ENCODE results near the gene CHCHD1.

DNA sequence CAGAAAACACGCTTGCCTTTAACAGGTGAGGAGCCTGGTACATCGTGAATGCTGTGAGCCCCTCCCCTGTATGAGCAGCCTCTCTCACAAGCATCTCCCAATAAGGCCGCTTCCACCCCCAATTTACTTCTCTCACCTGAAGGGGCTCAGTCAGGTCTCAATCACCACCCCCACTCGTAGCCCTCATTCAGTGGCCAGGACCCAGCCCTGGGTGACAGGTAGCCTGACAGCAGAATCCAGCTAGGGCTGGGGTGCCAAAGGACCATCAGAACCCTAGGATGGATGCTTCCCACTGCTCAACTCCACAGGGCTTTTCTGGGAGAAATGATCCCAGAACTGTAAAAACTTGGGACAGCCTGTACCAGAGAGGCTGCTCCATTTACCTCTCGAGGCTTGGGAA, 36.0 kb downstream of the CHCHD1 start:
- TF ChIP-seq, protein P1, sequence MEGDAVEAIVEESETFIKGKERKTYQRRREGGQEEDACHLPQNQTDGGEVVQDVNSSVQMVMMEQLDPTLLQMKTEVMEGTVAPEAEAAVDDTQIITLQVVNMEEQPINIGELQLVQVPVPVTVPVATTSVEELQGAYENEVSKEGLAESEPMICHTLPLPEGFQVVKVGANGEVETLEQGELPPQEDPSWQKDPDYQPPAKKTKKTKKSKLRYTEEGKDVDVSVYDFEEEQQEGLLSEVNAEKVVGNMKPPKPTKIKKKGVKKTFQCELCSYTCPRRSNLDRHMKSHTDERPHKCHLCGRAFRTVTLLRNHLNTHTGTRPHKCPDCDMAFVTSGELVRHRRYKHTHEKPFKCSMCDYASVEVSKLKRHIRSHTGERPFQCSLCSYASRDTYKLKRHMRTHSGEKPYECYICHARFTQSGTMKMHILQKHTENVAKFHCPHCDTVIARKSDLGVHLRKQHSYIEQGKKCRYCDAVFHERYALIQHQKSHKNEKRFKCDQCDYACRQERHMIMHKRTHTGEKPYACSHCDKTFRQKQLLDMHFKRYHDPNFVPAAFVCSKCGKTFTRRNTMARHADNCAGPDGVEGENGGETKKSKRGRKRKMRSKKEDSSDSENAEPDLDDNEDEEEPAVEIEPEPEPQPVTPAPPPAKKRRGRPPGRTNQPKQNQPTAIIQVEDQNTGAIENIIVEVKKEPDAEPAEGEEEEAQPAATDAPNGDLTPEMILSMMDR (conservative IDR thresholded peaks at IDR 0.05; ENCODE audit: low read depth, low read length) = no peak
- no peak for TF ChIP-seq EZH2 (IDR thresholded peaks at IDR 0.05; ENCODE audit: low read length, unreplicated experiment)
- TF ChIP-seq EZH2phosphoT487 (IDR thresholded peaks at IDR 0.05; ENCODE audit: borderline replicate concordance, low read length) = no peak

All from PC-3 (cell line).